Left kidney (tissue), 2 donors: Measurements from ENCODE around the gene AVP. TPM values are rescaled to one million over a fixed set of nuclear protein-coding genes. Genes with fewer than 3 reads are reported as not detected.
"Not testable (repeated sequence)": the region's sequence is repeated elsewhere in the genome, so short reads cannot be mapped to it uniquely, and the experiment has no call there.

Experiments used
- DNase-seq: peaks from one replicate; pipeline ENCODE4 v3.0.0-alpha.2; 2013
- polyA plus RNA-seq: library from polyadenylated mRNA; unstranded; fragments of 120-200 nt; gene quantifications from one replicate; pipeline ENCODE4 v1.2.1, GENCODE V29; 2013; ENCODE audit not compliant: insufficient read length

AVP gene
- polyA plus RNA-seq, 1 donor = 0.28 TPM

DNA sequence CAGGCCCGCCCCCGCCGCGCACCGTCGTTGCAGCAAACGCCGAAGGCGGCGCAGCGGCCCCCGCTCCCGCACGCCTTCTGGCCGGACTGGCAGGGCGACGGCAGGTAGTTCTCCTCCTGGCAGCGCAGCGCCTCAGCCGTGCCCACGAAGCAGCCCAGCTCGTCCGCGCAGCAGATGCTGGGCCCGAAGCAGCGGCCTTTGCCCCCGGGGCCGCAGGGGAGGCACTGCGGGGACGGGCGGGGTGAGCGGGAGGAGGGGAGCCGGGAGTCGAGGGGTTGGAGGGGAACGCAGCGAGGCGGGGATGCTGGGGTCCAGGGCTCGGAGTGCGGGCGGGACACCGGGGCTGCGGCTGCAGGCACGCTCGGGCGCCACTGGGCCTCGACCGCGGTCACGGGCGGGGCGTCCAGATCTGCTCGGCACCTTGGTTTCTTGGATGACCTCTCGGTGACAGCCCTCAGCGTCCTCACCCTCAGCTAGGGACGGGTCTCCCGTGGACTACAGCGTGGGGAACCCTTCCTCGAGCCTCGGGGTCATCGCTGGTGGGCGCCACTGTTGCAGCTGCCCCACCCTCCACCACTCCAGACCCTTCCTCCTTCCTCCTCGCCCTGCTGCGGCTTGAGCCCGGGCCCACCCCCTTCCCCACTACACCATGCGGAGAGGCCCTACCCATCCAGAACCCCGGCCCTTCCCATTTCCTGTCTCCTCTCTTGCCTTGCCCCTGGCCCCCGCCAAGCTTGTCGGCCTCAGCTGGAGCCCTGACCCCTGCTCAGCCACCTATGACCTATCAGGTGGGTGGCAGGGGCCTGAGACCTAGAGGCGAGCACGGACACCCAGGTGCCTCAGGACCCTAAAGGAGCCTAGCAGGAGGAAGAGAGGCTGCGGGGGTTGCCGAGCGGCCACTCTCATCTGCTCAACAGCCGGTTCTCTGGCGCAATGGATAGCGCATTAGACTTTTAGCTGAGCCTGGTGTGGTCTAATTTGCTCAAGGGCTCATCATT lies 1.3 kb downstream of the AVP start:
- DNase-seq = no peak

DNA sequence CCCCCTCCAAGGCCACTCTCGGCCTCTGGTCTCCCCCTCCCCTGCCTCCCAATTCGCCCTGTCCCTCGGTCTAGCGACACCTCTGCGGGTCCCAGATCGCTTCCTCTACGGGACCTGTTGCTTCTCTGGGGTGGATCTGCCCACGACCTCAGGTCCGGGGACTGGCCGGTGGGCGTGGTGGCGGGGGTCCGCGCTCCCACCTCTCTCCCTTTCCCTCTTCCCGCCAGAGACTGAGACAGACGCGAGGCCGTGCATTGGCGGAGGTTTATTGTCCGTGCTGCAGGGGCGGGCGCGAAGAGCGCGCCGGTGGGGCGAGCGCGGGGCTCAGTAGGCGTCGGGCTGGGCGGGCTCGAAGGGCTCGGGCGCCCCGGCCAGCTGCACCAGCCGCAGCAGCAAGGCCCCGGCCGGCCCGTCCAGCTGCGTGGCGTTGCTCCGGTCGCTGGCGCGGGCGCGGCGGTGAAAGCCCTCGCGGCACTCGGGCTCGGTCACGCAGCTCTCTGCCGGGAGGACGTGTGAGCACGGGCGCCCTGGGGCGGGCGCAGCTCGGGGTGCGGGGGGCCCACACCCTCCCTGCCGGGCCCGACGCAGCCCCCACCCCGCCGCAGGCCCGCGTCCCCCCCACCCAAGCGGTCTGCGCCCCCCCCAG lies 2.1 kb downstream of the AVP start:
- DNase-seq = no peak

DNA sequence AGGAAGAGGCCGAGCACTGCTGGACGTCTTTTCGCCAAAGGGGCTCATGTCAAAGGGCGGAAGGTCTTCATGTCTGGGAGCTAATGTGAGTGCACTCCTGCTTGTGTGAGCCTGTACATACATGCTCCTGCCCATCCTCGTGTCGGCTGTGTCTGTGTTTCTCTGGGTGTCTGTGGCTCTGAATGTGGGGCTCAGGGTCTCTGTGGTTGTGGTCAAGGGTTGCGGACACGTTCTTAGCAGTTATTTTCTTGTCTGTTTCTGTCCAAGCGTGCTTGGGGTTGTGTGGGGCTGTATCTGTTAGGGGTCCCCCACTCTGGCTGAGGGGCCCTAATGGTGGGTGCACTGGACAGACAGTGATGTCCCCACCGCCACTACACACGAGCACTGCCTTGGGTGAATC lies 2.9 kb downstream of the AVP start:
- DNase-seq = no peak

DNA sequence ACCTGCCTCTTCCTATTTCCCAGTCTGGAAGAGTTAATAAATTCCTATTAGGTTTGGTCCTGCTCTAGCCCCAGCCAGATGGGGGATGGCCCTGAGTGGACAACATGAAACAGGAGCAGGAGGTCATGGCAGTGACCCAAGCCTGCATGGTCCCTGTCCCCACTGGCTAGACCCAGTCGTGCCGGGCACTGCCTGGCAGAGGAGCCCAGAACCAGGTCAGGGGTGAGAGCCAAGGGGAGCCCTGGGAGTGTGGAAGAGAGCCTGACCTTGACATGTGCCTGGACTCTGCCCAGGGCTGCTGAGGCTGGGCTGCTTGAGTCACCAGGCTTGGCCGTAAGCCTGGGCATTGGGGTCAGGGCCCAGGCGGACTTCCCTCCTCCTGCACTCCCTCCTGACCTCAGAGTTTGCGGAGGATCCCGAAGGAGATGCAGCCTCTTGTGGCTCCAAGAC lies 3.6 kb downstream of the AVP start:
- no peak for DNase-seq

DNA sequence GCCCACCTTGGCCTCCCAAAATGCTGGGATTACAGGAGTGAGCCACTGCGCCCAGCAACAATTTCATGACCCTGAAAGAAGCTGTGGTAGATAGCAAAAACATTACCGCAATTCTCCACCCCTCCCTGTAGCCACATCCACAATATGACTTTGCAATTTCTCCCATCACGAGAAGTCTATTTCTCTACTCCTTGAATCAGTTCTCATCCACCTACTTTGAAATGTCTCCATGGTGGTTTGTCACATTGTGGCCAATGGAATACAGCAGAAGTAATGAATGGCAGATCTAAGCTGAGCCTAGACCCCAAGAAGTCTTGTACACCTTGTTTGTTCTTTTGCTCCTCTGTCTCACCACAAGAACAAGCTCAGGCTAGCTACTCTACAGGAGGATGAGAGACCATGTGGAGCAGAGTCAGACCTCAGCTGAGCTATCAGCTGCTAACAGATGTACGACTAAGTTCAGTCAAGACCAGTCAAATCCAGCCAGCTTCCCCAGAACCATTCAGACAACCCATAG lies 6.8 kb downstream of the AVP start:
- DNase-seq = no peak

DNA sequence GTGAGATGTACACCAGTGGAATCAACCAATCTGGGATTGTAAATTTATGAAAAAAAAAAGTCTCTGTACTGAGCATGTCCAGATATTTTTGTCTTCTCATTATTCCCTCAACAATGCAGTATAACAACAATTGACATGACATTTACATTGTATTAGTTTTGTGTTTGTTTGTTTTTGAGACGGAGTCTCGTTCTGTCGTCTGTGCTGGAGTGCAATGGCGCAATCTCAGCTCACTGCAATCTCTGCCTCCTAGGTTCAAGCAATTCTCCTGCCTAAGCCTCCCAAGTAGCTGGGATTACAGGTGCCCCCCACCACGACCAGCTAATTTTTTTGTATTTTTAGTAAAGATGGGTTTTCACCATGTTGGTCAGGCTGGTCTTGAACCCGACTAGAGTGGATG lies 9.2 kb downstream of the AVP start:
- DNase-seq = not testable (repeated sequence)

DNA sequence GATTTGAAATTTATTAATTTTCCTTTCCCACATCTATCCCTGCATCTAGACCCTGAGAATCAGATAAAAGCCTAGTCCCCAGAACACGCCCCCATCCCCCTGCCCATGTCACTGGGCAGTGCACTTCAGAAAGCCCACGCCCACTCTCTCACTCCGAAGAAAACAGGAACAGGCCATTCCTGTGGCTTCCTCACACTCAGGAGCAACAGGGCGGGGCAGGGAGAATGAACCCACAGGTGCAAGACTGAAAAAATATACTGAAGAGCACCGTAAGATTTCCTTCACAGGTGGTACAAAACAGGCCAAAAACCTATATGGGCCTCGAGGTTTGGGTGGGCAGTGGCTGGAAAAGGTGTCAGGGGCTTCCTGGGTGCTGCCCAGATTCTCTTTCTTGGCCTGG lies 9.7 kb downstream of the AVP start:
- no peak for DNase-seq

DNA sequence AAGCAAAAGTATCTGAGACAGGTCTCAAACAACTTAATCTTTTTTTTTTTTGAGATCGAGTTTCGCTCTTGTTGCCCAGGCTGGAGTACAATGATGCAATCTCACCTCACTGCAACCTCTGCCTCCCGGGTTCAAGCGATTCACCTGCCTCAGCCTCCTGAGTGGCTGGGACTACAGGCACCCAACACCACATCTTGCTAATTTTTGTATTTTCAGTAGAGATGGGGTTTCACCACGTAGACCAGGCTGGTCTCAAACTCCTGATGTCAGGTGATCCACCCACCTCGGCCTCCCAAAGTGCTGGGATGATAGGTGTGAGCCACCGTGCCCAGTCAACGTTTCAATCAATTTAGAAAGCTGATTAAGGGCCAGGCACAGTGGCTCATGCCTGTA lies 11.3 kb downstream of the AVP start:
- DNase-seq = not testable (repeated sequence)

DNA sequence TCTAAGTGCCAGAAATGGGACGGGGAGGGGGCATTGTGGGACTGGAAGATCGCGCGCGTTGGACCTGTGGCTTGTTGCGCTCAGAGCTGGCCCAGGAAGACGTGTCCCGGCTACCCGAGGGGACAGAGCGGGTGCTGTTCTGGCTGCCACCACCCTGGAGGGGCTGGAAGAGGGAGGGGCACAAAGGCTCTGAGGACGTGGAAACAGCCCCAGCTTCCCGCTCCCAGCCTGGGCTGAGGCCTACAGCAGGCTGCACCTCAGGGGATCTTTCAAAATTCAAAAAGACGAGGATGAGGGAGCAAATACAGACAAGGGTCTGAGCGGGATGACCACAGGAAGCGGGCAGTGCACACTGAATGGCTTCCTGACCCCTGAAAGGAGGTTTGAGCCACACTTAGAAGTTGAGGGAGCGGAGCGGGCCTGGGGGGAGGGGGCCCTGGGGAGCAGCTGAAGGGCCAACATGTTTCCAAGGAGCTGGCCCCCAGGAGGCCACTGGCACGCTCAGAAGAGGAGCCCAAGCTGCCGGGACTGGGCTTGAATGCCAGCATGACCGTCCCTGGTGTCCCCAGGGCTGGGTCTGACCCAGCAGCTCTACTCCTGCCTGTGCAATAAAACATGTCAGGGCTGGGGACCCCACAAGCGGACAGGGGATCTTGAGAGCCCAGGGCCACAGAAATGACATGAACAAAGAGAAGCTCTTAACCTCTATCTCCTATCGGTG lies 11.8 kb downstream of the AVP start:
- DNase-seq = no peak

DNA sequence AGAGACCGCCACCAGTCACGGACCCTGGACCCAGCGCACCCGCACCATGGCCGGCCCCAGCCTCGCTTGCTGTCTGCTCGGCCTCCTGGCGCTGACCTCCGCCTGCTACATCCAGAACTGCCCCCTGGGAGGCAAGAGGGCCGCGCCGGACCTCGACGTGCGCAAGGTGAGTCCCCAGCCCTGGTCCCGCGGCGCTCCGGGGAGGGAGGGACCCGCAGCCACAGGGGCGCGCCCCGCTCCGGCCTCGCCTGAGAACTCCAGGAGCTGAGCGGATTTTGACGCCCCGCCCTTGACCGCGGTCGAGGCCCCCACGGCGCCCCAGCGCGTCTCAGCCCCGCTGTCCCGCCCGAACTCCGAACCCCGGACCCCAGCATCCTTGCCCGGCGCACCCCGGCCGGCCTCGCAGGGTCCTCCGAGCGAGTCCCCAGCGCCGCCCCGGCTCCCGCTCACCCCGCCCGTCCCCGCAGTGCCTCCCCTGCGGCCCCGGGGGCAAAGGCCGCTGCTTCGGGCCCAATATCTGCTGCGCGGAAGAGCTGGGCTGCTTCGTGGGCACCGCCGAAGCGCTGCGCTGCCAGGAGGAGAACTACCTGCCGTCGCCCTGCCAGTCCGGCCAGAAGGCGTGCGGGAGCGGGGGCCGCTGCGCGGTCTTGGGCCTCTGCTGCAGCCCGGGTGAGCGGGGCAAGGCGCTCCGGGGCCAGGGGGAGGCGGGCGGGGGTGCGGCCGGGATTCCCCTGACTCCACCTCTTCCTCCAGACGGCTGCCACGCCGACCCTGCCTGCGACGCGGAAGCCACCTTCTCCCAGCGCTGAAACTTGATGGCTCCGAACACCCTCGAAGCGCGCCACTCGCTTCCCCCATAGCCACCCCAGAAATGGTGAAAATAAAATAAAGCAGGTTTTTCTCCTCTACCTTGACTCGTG lies 12.7 kb downstream of the AVP start, which contains the start of gene OXT:
OXT (plus strand) TSS at position 11 of the 920 bp plus-strand sequence; CDS start at position 47, 36 bp downstream.
- DNase-seq = no peak

DNA sequence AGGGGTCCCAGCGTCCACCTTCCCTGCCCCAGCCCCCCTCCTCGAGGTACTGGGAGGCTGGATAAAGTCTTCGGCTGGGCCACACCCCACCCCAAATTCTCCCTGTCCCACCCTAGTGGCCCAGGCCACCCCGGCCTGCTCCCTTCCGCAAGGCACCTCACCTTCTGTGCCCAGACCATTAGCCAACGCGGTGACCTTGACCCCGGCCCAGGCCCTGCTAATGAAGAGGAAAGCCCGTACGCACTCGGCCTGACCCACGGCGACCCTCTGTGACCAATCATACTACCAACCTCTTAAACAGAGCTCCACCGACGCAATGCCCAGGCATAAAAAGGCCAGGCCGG lies 13.3 kb downstream of the AVP start:
- no peak for DNase-seq

DNA sequence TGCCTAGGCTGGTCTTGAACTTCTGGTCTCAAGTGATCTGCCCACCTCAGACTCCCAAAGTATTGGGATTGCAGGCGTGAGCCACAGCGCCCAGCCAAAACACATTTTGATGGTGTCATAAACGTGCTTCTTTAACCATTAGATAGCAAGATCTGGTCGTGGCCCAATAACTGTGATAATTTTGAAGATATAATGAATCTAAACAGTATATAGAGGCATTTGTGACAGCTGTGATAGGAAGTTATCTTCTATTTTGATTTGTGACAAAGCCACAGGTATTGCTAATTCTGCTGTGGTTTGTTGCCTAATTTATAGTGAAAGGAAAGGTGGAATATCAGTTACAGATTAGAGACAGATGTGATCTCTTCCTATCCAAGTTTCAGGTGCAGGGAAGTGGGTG lies 13.8 kb downstream of the AVP start:
- DNase-seq = no peak

DNA sequence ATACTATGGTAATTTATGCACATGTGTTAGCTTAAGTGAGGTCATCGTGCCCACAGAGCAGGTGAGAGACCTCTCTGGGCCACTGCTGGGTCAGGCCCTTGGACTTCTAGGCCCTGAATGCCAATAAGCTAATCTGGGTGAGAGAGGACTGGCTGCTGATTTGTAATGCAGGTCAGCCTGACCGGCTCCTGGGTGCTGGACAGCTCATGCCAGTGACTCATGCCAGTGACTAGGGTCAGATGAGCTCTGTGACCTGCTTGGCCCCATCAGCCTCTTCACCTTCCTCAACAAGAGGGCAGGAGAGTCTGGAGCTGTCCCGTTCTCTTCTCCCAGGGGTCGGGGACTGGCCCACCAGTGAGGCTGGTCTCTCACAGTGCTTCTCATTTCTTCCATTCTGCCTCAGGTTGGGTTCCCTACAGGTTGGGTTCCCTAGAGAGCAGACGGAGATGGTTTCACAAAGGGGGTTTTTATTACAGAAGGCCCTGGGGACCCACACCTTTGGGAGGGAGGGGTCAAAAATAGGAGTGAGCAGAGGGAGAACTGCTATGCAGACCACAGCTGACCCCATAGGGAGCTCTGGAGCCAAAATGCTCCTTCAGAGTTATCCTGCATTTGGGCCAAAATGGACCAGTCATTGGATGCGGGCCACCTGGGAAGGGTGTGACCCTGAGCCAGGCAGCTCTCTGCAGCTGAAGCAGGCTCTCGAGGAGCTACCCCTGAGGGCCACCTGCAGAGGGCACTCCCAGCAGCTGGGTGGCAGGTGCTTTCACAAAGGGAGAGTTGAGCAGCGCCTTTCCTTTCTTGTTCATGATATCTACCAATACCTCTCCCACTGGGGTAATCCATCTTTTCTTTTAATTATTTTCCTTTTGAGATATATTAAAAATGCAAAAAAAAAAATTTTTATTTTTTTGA lies 15.3 kb downstream of the AVP start:
- no peak for DNase-seq

DNA sequence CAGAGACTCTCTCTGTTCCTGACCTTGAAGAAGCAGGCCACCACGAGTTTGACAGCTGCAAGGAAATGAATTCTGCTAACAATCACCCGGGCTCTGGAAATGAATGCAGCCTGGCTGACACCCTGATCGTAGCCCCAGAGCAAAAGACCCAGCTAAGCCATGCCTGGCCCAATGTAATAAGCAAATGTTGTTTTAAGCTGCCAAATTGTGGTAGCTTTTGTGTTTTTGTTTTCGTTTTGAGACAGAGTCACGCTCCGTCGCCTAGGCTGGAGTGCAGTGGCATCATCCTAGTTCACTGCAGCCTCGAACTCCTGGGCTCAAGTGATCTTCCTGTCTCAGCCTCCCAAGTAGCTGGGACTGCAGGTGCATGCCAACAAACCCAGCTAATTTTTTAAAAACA lies 16.4 kb downstream of the AVP start:
- DNase-seq = no peak

DNA sequence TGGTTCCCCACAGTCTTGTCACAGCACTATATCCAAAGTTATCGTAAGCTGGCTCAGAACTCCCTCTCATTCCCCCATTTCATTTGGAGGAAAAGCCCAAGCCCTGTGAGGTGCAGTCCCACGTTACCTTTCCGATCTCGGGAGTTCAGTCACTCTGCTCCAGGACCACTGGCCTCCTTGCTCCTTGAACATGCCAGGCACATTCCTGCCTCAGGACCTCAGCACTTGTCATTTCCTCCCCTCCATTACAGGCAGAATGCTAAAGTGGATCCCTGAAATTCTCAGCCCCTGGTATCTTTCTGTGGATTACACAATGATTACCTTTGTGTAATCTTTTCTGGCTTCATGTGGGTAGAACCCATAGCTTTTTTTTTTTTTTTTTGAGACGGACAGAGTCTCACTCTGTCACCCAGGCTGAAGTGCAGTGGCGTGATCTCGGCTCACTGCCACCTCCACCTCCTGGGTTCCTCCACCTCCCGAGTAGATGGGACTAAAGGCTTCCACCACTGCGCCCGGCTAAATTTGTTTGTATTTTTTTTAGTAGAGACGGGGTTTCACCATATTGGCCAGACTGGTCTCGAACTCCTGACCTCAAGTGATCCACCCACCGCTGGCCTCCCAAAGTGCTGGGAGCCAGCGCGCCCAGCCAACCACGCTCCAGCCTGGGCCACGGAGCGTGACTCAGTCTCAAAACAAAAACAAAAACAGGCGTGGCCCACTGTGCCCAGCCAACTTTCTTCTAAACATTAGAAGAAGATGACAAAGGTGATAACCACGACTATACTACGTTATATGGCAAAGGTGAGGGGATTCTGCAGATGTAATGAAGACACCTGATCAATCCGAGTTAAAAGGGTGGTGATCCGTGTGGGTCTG lies 17.1 kb downstream of the AVP start:
- DNase-seq = no peak

DNA sequence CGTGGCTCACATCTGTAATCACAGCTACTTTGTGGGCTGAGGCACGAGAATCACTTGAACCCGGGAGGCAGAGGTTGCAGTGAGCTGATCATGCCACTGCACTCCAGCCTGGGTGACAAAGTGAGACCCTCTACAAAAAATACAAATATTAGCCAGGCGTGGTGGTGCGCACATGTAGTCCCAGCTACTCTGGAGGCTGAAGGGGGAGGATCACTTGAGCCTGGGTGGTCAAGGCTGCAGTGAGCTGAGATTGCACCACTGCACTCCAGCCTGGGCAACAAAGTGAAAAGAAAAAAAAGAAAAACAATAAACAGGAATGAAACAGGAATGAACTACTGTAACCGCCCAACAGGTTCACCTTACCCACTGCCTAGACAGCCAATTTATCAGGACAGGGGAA lies 20.4 kb downstream of the AVP start:
- not testable (repeated sequence) for DNase-seq

DNA sequence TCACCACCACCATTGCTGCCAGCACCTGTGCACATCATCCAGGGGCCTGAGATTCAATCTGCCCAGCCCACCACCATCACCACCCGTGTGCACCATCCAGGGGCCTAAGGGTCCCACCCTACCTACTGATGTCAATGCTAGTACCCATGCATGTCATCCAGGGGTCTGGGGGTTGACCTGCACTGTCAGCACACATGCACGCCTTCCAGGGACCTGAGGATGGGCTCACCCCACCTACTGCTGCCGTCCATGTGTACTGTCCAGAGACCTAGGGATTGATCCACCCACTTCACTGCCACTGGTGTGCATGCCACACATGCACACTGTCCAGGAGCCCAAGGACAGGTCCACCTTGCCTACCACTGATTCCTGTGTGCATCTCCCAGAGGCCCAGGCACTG lies 25.0 kb downstream of the AVP start:
- DNase-seq = no peak

DNA sequence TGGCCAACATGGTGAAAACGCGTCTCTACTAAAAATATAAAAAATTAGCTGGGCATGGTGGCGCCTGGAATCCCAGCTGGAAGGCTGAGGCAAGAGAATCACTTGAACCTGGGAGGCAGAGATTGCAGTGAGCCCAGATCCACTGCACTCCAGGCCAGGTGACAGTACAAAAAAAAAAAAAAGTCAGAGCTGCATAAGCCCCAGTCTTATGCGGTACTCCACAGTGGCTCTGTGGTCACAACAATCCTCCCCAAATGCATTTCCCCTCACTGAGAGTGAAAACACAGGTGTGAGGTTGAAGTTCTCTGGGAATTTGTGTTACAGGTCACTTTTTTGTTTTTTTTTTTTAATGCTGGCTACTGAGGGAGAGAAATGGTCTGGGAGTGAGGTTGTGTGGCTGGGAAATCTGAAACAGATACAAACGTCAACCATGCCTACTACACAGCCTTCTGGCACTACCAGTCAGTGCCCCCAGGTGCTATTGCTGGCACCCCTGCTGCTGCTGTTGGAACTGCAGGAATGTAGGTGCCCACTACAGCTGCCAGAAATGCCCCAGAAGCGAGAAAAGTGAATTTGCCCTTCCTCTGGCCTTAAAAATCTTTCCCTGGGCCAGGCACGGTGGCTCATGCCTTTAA lies 33.0 kb downstream of the AVP start:
- DNase-seq = no peak
